Measurements from ENCODE around the gene PLXNA4. TPM values are rescaled to one million over a fixed set of nuclear protein-coding genes. Genes with fewer than 3 reads are reported as not detected.

PLXNA4 gene
- total and polyA plus RNA-seq, 2 experiments from 2014 or later: 1.9 to 4.8 TPM

DNA sequence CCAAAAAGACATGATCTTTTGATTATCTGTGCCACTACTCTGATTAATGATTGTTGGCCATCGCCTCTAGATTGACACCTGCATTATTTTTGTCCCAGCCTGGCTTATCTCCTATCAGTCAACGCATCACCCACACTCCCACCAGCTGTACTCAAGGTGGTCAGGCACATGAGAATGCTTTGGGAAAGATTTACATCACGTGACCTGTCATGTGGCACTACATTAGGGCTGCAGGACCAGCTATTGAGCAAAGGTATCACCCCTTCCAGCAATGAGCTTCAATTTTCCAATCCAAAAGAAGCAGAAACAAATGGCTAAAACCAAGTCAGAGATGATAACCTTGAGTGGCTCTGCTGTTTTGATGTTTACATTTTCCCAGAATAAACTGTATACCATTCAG is 204.3 kb downstream of the PLXNA4 start:
- H3K36me3 ChIP-seq (replicated peaks; ENCODE audit: insufficient read depth, low read depth): no peaks in the 10 kb centered on the region
- 92% methylated on average over 3 of the region's 3 CpGs for WGBS (ENCODE audit: low lambda C conversion rate, missing lambda C conversion rate)
- TF ChIP-seq, protein P1, sequence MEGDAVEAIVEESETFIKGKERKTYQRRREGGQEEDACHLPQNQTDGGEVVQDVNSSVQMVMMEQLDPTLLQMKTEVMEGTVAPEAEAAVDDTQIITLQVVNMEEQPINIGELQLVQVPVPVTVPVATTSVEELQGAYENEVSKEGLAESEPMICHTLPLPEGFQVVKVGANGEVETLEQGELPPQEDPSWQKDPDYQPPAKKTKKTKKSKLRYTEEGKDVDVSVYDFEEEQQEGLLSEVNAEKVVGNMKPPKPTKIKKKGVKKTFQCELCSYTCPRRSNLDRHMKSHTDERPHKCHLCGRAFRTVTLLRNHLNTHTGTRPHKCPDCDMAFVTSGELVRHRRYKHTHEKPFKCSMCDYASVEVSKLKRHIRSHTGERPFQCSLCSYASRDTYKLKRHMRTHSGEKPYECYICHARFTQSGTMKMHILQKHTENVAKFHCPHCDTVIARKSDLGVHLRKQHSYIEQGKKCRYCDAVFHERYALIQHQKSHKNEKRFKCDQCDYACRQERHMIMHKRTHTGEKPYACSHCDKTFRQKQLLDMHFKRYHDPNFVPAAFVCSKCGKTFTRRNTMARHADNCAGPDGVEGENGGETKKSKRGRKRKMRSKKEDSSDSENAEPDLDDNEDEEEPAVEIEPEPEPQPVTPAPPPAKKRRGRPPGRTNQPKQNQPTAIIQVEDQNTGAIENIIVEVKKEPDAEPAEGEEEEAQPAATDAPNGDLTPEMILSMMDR (IDR thresholded peaks at IDR 0.05; ENCODE audit: poor library complexity): no peak
- TF ChIP-seq EZH2phosphoT487 (IDR thresholded peaks at IDR 0.05; ENCODE audit: low read depth, severe bottlenecking, unreplicated experiment) (no peak), EZH2 (IDR thresholded peaks at IDR 0.05; ENCODE audit: borderline replicate concordance) (no peak)
- H3K9me3 ChIP-seq (ENCODE audit: low read depth): no peaks in the 10 kb centered on the region
- no peaks in the 10 kb centered on the region for H3K79me2 ChIP-seq
- no peak overlapping the region for H3K4me2 ChIP-seq
- H3K4me3 ChIP-seq: no peak overlapping the region
- H2AFZ ChIP-seq: no peak overlapping the region
- H3K4me1 ChIP-seq (ENCODE audit: insufficient read depth): peaks cover 28% of the 10 kb centered on the region
- DNase-seq (ENCODE audit: low spot score): no peak
- H3K9me2 ChIP-seq (replicated peaks; ENCODE audit: insufficient read depth): no peaks in the 10 kb centered on the region
- H4K20me1 ChIP-seq (ENCODE audit: insufficient read depth, poor library complexity, severe bottlenecking): no peaks in the 10 kb centered on the region
- no peak overlapping the region for H3K27ac ChIP-seq
- no peaks in the 10 kb centered on the region for H3K27me3 ChIP-seq

DNA sequence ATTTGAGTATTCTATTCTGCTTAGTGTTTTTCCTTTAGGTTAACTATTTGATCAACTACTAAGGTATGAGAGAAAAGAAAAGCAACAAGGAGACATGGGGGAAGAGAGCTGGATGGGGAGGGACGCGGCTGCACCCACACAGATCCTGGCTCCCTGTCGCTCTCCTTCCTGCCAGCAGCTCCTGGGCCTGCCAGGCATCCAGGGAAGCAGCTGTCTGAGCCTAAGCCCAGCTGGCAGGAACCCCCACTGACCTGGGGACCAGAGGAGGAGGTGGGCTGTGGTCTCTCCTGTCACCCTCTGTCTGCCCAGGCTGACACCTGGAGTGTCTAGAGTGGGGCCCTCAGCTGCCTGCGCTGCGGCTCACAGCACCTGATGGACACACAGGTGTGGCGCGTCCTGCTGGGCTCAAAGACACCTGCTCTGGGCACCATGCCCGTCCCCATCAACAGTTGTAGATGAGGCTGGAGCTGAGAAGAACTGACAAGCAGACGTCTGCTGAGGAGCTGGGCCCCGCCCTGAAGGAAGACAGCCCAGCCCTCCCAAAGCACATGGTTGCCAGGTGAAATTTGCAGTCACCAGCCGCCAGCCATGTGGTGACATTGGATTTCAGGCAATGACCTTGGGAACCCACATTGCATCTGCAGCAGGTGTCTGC is 207.9 kb downstream of the PLXNA4 start:
- 94% methylated on average over 9 of the region's 11 CpGs for WGBS (ENCODE audit: low lambda C conversion rate, missing lambda C conversion rate)
- Histone ChIP-seq H3K4me2 (no peak overlapping the region), H3K79me2 (no peaks in the 10 kb centered on the region), H4K20me1 (ENCODE audit: insufficient read depth, poor library complexity, severe bottlenecking) (no peaks in the 10 kb centered on the region), H2AFZ (no peak overlapping the region), H3K36me3 (replicated peaks; ENCODE audit: insufficient read depth, low read depth) (no peaks in the 10 kb centered on the region), H3K4me1 (ENCODE audit: insufficient read depth) (no peaks in the 10 kb centered on the region), H3K9me3 (ENCODE audit: low read depth) (no peaks in the 10 kb centered on the region), H3K27ac (no peak overlapping the region), H3K9me2 (replicated peaks; ENCODE audit: insufficient read depth) (no peaks in the 10 kb centered on the region), H3K27me3 (no peaks in the 10 kb centered on the region), H3K4me3 (no peak overlapping the region)
- no peak for TF ChIP-seq EZH2 (IDR thresholded peaks at IDR 0.05; ENCODE audit: borderline replicate concordance)
- TF ChIP-seq, protein P1 (IDR thresholded peaks at IDR 0.05; ENCODE audit: poor library complexity): no peak
- TF ChIP-seq EZH2phosphoT487 (IDR thresholded peaks at IDR 0.05; ENCODE audit: low read depth, severe bottlenecking, unreplicated experiment): no peak
- DNase-seq (ENCODE audit: low spot score): no peak

DNA sequence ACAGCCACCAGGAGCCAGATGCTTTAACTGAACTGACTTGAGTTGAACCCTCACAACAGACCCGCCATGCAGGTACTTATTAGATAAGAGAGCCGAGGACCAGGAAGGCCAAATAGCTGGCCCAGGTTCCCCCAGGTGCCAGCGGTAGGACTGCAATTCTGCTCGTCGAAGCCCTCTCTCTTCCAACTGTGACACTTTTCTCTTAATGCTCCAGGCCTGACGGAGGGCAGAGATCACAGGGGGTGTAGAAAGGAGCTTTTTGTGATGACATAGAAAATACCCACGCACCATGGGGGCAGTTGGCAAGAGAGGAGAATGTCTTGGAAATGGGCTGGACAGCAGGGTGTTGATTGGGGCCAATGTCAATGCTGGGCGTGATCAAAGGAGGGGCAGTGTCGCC is 208.5 kb downstream of the PLXNA4 start:
- no peaks in the 10 kb centered on the region for H3K9me2 ChIP-seq (replicated peaks; ENCODE audit: insufficient read depth)
- H4K20me1 ChIP-seq (ENCODE audit: insufficient read depth, poor library complexity, severe bottlenecking): no peaks in the 10 kb centered on the region
- 95% methylated on average over 9 of the region's 9 CpGs for WGBS (ENCODE audit: low lambda C conversion rate, missing lambda C conversion rate)
- H3K4me2 ChIP-seq: no peak overlapping the region
- TF ChIP-seq EZH2 (IDR thresholded peaks at IDR 0.05; ENCODE audit: borderline replicate concordance): no peak
- no peak for TF ChIP-seq EZH2phosphoT487 (IDR thresholded peaks at IDR 0.05; ENCODE audit: low read depth, severe bottlenecking, unreplicated experiment)
- TF ChIP-seq, protein P1 (IDR thresholded peaks at IDR 0.05; ENCODE audit: poor library complexity): no peak
- no peak for DNase-seq (ENCODE audit: low spot score)
- H3K27ac ChIP-seq: no peak overlapping the region
- H3K4me3 ChIP-seq: no peak overlapping the region
- no peaks in the 10 kb centered on the region for H3K27me3 ChIP-seq
- H3K79me2 ChIP-seq: no peaks in the 10 kb centered on the region
- H3K9me3 ChIP-seq (ENCODE audit: low read depth): no peaks in the 10 kb centered on the region
- no peaks in the 10 kb centered on the region for H3K36me3 ChIP-seq (replicated peaks; ENCODE audit: insufficient read depth, low read depth)
- no peaks in the 10 kb centered on the region for H3K4me1 ChIP-seq (ENCODE audit: insufficient read depth)
- H2AFZ ChIP-seq: no peak overlapping the region

Data from hepatocyte (in vitro differentiated cells).